GM19455 (cell line): ENCODE measurements around the gene EID2.

Source experiments
- ATAC-seq: cut with Tn5 transposase; IDR thresholded peaks from one replicate; pipeline ENCODE4 v1.9.1; 2021; ENCODE audit not compliant: unreplicated experiment

EID2 gene

GRCh38 chr19:39502640-39503417 is 37.1 kb downstream of the EID2 start:
- ATAC-seq, result no peak

GRCh38 chr19:39501340-39501739 is 38.6 kb downstream of the EID2 start:
- no peak for ATAC-seq

GRCh38 chr19:39500543-39500942 is 39.4 kb downstream of the EID2 start:
- no peak for ATAC-seq

GRCh38 chr19:39499932-39500331 is 40.0 kb downstream of the EID2 start:
- no peak for ATAC-seq

- no peak for ATAC-seq
Measured at GRCh38 chr19:39498798-39499642, 40.9 kb downstream of the EID2 start, which contains the start of gene DLL3. Gene DLL3, plus strand, starts transcription at chr19:39498947. Its CDS starts 28 bp downstream, at chr19:39498975.

- no peak for ATAC-seq
Measured at GRCh38 chr19:39497996-39498797, 41.8 kb downstream of the EID2 start.

- no peak for ATAC-seq
Measured at GRCh38 chr19:39497701-39497995, 42.3 kb downstream of the EID2 start.

- ATAC-seq, result no peak
Measured at GRCh38 chr19:39496063-39496462, 43.9 kb downstream of the EID2 start.

- ATAC-seq, result no peak
Measured at GRCh38 chr19:39494661-39495060, 45.3 kb downstream of the EID2 start.

GRCh38 chr19:39492788-39493187 is 47.2 kb downstream of the EID2 start:
- ATAC-seq, result no peak

- ATAC-seq, result no peak
Measured at GRCh38 chr19:39492225-39492624, 47.7 kb downstream of the EID2 start.

GRCh38 chr19:39489756-39490155 is 50.2 kb downstream of the EID2 start:
- no peak for ATAC-seq
